ENCODE data around the gene NADSYN1.

- no peak for TF ChIP-seq CTCF (IDR thresholded peaks at IDR 0.05; ENCODE audit: insufficient read depth, low read length, poor library complexity, severe bottlenecking)
- no peak for TF ChIP-seq EZH2phosphoT487 (conservative IDR thresholded peaks at IDR 0.05; ENCODE audit: low read length)
Observed at GRCh38 chr11:71431271-71431670, 21.7 kb upstream of the NADSYN1 start.

Data from SU-DHL-6 (cell line).